Neutrophil (primary cell): ENCODE data around the gene MFF.

Experiments used
- H3K27ac ChIP-seq: fragments of 200-600 bp; sonication (generic); 2 replicates; pipeline ENCODE4 v1.5.1; 2016; ENCODE audit warnings: mild to moderate bottlenecking, moderate library complexity
- H3K27me3 ChIP-seq: fragments of 200-600 bp; sonication (generic); 2 replicates; pipeline ENCODE4 v1.6.0; 2016; ENCODE audit warnings: mild to moderate bottlenecking
- H3K36me3 ChIP-seq: fragments of 200-600 bp; sonication (generic); 2 replicates; pipeline ENCODE4 v1.5.1; 2017
- H3K4me1 ChIP-seq, 2 experiments: fragments of 200-600 bp in 1 of 2; sonication (generic) in 1 of 2; 1 replicate in 1 of 2; 2 replicates in 1 of 2; pipeline versions ENCODE4 v1.5.1 to v1.6.1; 2013 to 2016; ENCODE audit warnings: low read depth in 1 of 2, low read length in 1 of 2, mild to moderate bottlenecking in 1 of 2, moderate library complexity in 1 of 2; ENCODE audit not compliant: control insufficient read depth in 1 of 2, insufficient read depth in 1 of 2
- H3K4me3 ChIP-seq, 2 experiments: fragments of 200-600 bp in 1 of 2; sonication (generic) in 1 of 2; 1 replicate in 1 of 2; 2 replicates in 1 of 2; pipeline ENCODE4 v1.5.1; 2013 to 2016; ENCODE audit warnings: low read depth in 1 of 2, low read length in 1 of 2, mild to moderate bottlenecking in 1 of 2, moderate library complexity in 1 of 2
- H3K9me3 ChIP-seq: fragments of 200-600 bp; sonication (generic); 2 replicates; pipeline ENCODE4 v1.5.1; 2016
- TF ChIP-seq, protein P1 (sequence below): fragments of 200-600 bp; sonication (generic); IDR thresholded peaks from 2 replicates; pipeline ENCODE4 v1.5.1; 2016; ENCODE audit warnings: antibody characterized with exemption

The MFF gene

DNA sequence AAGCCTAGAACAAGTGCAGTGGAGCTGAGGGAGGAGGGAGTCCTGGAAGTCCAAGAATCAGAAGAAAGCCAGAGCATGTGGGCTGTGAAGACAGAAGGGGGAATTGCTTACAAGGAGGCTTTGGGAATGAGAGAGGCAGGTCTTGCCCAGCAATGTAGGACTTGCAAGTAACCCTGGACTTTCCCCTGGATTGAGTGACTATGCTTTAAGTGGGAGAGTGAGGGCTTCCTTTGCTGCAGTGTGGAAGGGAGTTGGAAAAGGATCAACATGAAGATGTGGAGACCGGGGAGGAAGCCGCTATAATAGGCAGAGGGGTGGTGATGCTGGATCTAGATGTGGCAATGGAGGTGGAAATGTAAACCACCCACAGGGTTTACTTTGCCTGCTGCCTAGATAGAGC, 76.5 kb downstream of the MFF start:
- H3K27me3 ChIP-seq, result peaks cover 5% of the 10 kb centered on the region
- H3K4me3 ChIP-seq, result no peak overlapping the region

DNA sequence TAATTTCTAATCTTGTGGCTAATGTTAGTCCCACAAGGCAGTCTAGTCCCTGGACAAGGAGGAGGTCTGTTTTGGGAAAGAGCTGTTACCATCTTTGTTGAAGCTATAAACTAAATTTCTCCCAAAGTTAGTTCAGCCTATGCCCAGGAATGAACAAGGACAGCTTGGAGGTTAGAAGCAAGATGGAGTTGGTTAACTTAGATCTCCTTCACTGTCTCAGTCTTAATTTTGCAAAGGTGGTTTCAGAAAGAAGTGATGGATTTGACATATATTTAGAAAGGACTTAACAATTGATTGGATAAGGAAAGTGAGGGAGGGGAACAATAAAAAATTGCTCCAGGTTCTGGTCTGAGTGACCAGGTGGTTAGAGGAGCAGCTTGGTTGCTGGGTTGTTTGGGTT, 77.3 kb downstream of the MFF start:
- TF ChIP-seq, protein P1, sequence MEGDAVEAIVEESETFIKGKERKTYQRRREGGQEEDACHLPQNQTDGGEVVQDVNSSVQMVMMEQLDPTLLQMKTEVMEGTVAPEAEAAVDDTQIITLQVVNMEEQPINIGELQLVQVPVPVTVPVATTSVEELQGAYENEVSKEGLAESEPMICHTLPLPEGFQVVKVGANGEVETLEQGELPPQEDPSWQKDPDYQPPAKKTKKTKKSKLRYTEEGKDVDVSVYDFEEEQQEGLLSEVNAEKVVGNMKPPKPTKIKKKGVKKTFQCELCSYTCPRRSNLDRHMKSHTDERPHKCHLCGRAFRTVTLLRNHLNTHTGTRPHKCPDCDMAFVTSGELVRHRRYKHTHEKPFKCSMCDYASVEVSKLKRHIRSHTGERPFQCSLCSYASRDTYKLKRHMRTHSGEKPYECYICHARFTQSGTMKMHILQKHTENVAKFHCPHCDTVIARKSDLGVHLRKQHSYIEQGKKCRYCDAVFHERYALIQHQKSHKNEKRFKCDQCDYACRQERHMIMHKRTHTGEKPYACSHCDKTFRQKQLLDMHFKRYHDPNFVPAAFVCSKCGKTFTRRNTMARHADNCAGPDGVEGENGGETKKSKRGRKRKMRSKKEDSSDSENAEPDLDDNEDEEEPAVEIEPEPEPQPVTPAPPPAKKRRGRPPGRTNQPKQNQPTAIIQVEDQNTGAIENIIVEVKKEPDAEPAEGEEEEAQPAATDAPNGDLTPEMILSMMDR, result no peak
- no peaks in the 10 kb centered on the region for H3K9me3 ChIP-seq
- H3K27me3 ChIP-seq, result peaks cover 5% of the 10 kb centered on the region
- no peak overlapping the region for H3K27ac ChIP-seq
- H3K4me3 ChIP-seq, result no peak overlapping the region
- H3K36me3 ChIP-seq, result no peaks in the 10 kb centered on the region
- peaks cover 23 to 32% of the 10 kb centered on the region in 2 experiments for H3K4me1 ChIP-seq

More for the DNA sequence above, 76.5 kb downstream of the MFF start:
- H3K36me3 ChIP-seq, result no peaks in the 10 kb centered on the region
- H3K27ac ChIP-seq, result no peak overlapping the region
- TF ChIP-seq, protein P1, result no peak
- H3K4me1 ChIP-seq, result peaks cover 16 to 27% of the 10 kb centered on the region in 2 experiments
- no peaks in the 10 kb centered on the region for H3K9me3 ChIP-seq

DNA sequence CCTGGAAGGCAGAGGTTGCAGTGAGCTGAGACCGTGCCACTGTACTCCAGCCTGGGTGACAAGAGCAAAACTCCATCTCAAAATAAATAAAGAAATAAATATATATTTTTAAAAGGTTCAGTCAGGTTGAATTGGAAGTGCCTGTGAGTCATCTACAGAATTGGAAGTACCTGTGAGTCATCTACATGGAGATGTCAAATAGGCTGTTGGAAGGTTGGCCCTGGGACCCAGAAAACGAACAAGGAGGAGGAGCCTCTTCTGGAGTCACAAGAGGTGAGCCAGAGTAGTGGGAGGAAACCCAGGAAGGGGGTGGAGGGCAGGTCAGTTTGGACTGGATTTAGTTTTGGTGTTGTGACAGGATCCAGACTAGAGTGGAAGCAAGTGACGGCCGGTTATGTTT, 77.9 kb downstream of the MFF start:
- Histone ChIP-seq H3K27me3 (peaks cover 5% of the 10 kb centered on the region), H3K9me3 (no peaks in the 10 kb centered on the region), H3K27ac (no peak overlapping the region), H3K4me1 (peaks cover 23 to 32% of the 10 kb centered on the region in 2 experiments), H3K4me3 (no peak overlapping the region), H3K36me3 (no peaks in the 10 kb centered on the region)
- TF ChIP-seq, protein P1, result no peak

DNA sequence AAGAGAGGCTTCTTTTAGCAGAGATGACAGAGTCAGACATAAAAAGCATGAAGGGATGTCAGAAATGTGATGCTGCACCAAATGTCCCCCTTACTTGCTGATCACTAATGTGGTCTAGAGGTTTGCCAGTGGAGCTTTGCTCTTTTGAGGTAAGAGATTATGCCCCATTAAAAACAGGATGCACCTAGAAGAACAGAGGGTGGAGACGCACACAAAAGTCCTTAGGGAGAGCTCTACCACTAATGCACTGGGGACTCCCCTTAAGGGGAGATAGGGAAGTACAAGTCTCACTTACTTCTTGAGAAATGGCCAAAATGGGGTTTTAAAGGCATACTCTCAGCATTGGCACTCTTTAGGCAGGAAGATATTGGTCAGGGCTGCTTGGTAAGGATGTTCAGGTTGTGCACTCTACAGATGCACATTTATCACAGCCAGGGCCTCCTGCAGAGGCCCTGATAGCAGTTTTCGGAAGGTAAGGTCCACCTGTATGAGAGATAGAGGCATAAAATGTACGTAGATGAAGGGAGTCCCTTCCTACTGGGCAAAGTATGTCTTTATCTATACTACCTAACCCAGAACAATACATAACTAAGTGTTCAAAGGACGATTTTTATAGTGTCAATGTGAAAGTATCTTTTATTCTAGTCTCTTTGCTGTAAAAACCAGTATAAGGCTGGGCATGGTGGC, 79.7 kb downstream of the MFF start:
- peaks cover 5% of the 10 kb centered on the region for H3K27me3 ChIP-seq
- no peaks in the 10 kb centered on the region for H3K9me3 ChIP-seq
- H3K4me3 ChIP-seq, result no peak overlapping the region
- peaks cover 31% of the 10 kb centered on the region in 2 experiments for H3K4me1 ChIP-seq
- no peak overlapping the region for H3K27ac ChIP-seq
- no peaks in the 10 kb centered on the region for H3K36me3 ChIP-seq
- TF ChIP-seq, protein P1, result no peak

DNA sequence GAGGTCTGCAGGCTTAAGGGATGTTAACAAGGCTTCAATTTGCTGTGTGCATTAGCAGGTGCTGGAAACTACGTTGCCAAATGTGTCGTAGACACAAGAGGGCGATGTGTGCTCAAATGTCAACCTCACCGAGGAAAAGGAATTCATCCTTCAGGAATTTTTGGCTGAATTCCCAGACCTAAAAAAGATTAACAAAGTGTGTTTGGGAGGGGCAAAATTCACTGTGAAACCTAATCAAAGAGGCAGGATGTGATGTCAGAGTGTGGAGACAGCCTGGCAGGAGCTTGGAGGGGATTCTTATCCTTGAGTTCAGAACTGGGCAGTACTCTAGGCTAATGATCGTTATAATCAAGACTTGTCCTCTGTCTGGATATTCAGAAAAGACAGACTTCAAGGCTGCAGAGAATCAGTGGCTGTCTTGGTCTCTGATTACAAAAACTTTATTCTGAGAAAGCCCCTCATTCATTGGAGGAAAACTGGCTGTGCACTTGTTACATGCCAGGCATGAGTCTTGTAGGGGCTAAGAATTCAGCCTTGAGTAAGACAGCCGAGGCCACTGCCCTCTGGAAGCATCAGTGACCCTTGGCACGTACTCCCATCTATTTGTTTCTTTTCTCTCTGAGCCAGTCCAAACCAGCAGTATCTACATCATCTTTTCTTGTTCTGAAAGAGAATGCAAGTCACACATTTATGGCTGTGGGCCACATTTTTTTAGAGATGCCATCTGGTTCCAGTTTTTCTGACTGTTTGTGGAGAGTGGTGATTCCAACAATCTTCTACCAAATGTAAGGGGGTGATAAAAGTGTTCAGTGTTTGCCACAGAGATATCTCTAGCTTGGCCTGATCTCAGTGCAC, 81.4 kb downstream of the MFF start:
- no peak overlapping the region for H3K4me3 ChIP-seq
- no peaks in the 10 kb centered on the region for H3K9me3 ChIP-seq
- H3K27me3 ChIP-seq, result peaks cover 5% of the 10 kb centered on the region
- TF ChIP-seq, protein P1, result no peak
- H3K27ac ChIP-seq, result peak overlapping the region; percentile 70
- peaks cover 31% of the 10 kb centered on the region in 2 experiments for H3K4me1 ChIP-seq
- H3K36me3 ChIP-seq, result no peaks in the 10 kb centered on the region
